Kidney epithelial cell (primary cell): ENCODE measurements around the gene APOL5. TPM values are rescaled to one million over a fixed set of nuclear protein-coding genes. Genes with fewer than 3 reads are reported as not detected.

ENCODE experiments used
- DNase-seq: peaks from one replicate; pipeline ENCODE4 v3.0.0-alpha.2; 2010; ENCODE audit warnings: low read depth
- H3K27me3 ChIP-seq: 2 replicates; pipeline ENCODE4 v1.6.0; 2011; ENCODE audit warnings: low read length; ENCODE audit not compliant: control insufficient read depth, insufficient read depth
- H3K36me3 ChIP-seq: 2 replicates; pipeline ENCODE4 v1.5.1; 2011; ENCODE audit warnings: low read length; ENCODE audit not compliant: control insufficient read depth, insufficient read depth
- H3K4me3 ChIP-seq: 2 replicates; pipeline ENCODE4 v1.5.1; 2011; ENCODE audit warnings: low read depth, mild to moderate bottlenecking, control low read depth, low read length
- CTCF ChIP-seq: IDR thresholded peaks from 2 replicates; pipeline ENCODE4 v1.5.1; 2011; ENCODE audit warnings: mild to moderate bottlenecking, moderate library complexity, low read length, control low read depth, inconsistent platforms; ENCODE audit not compliant: insufficient read depth, poor library complexity, severe bottlenecking
- total RNA-seq: library from RNA; depleted of rRNA; stranded (reverse); fragments of >200 nt; gene quantifications from 2 replicates; pipeline ENCODE4 v1.2.3, GENCODE V29; 2015

APOL5 gene
- total RNA-seq, 1 donor from 2014 or later = not detected

DNA sequence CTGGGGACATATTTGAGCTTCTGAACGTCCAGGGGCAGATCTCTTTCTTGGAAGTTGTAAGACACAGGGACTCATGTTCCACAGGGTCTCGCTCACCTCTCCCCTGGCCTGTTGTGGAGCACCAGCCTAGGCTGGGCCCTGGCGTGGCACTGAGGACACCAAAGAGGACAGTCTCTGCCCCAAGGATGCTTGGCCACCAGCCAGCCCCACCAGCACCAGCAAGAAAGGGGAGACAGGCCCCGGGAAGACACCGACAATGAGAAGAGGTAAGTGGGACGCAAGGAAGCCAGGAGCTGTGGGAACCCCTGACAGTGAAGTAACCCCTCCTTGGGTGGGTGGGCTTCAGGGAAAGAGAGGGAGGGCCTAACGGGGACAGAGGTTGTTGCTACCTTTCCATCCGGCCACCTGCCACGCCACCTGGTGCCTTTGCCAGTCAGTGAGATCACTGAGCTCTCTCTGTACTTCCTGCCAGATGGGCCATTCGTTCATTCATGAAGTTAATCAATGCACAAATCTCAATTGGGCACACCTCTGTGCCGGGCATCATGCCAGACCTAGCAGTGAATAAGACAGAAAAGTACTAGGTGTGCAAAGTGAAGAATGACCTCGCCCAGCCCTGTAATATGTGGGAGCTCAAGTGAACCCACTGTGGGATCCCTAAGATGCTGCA, 11.1 kb downstream of the APOL5 start:
- TF ChIP-seq CTCF = no peak
- DNase-seq = peak; percentile 31
- no peaks in the 10 kb centered on the region for H3K36me3 ChIP-seq
- H3K27me3 ChIP-seq = no peaks in the 10 kb centered on the region
- no peak overlapping the region for H3K4me3 ChIP-seq

- DNase-seq = no peak
- no peak for TF ChIP-seq CTCF
- no peaks in the 10 kb centered on the region for H3K36me3 ChIP-seq
- no peaks in the 10 kb centered on the region for H3K27me3 ChIP-seq
- no peak overlapping the region for H3K4me3 ChIP-seq
These were observed 11.6 kb downstream of the APOL5 start for GRCh38 chr22:35729309-35729698.

DNA sequence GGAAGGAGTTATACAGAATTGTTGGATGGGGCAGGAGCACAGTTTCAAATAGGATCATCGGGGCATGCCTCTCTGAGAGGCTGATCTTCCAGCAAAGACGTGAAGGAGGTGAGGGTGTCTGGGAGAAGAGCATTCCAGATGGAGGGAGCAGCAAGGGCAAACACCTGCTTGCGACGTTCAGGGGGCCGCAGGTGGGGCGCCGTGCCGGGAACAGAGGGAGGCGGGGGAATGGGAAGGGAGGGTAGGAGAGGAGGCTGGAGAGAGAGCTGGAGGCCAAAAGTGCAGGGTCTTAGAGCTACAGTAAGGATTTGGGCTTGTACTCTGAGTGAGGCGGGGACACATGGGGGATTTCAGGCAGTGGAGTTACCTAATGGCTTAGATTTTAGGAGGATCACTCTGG, 13.6 kb downstream of the APOL5 start:
- DNase-seq = no peak
- H3K4me3 ChIP-seq = no peak overlapping the region
- no peaks in the 10 kb centered on the region for H3K36me3 ChIP-seq
- H3K27me3 ChIP-seq = no peaks in the 10 kb centered on the region
- TF ChIP-seq CTCF = no peak

DNA sequence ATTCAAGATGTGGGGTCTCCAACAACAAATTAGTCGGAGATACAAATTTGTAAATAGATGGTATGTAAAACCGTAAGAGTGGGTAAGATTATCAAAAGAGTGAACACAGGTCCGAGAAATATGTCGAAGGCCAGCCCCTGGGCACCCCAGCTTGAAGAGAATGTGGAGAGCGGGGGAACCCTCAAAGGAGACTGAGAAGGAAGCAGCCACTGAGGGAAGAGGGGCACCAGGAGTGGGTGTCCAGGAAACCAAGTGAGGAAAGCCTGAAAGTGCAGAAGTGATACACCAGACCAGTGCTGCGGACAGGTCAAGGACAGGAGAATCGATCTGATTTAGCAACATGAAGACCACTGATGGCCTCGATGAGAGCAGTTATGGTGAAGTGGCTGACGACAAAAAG, 14.4 kb downstream of the APOL5 start:
- Histone ChIP-seq H3K27me3 (no peaks in the 10 kb centered on the region), H3K4me3 (no peak overlapping the region), H3K36me3 (no peaks in the 10 kb centered on the region)
- no peak for DNase-seq
- TF ChIP-seq CTCF = no peak

DNA sequence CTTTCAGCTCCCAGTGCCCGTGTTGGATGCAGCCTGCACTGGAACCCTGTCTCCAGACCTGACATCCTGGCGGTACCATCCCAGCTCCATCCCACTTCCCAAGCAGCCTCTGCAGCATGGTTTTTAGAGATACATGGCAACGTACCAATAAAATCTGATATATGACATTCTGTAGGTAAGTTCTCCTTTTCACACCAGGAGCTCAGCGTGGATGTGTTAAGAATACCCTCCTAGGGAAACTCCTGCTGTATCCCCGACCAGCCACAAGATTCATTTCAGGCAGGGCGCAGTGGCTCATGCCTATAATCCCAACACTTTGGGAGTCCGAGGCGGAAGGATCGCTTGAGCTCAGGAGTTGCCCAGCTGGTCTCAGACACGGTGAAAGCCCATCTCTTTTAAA, 15.4 kb downstream of the APOL5 start:
- DNase-seq = no peak
- H3K4me3 ChIP-seq = no peak overlapping the region
- TF ChIP-seq CTCF = no peak
- H3K36me3 ChIP-seq = no peaks in the 10 kb centered on the region
- no peaks in the 10 kb centered on the region for H3K27me3 ChIP-seq

- no peak for DNase-seq
- TF ChIP-seq CTCF = no peak
- no peaks in the 10 kb centered on the region for H3K36me3 ChIP-seq
- no peaks in the 10 kb centered on the region for H3K27me3 ChIP-seq
- H3K4me3 ChIP-seq = no peak overlapping the region
These were observed 16.3 kb downstream of the APOL5 start for GRCh38 chr22:35733791-35734516.
